Activated CD8-positive, alpha-beta T cell treated with anti-CD3 and anti-CD28 coated beads for 36 hours (primary cell): ENCODE measurements around the gene MMD. TPM values are rescaled to one million over a fixed set of nuclear protein-coding genes. Genes with fewer than 3 reads are reported as not detected.
A peak's percentile ranks its signal among the peaks of the same experiment; 100 is the strongest.
"Not testable (repeated sequence)": the region's sequence is repeated elsewhere in the genome, so short reads cannot be mapped to it uniquely, and the experiment has no call there.

Experiments used
- ATAC-seq: fragments of 200-7000 bp; cut with Tn5 transposase; one replicate; pipeline ENCODE4 v1.10.0; 2021; ENCODE audit warnings: mild to moderate bottlenecking, moderate library complexity
- CTCF ChIA-PET: fragments of 350-600 bp; sonication (Branson Sonifier 250); formaldehyde crosslinking; loops from one replicate; lab custom pipeline; 2021; ENCODE audit warnings: antibody characterized with exemption; lab: Charles Lee
- POLR2A ChIA-PET: fragments of 350-600 bp; sonication (Branson Sonifier 250); formaldehyde crosslinking; loops from one replicate; lab custom pipeline; 2021; ENCODE audit warnings: antibody characterized with exemption; lab: Charles Lee
- DNase-seq: peaks from one replicate; pipeline ENCODE4 v3.0.0-alpha.2; 2020
- H3K27ac Mint-ChIP-seq: one replicate; pipeline ENCODE4 v1.8.0; 2021; ENCODE audit warnings: mild to moderate bottlenecking, mixed read lengths
- H3K27me3 Mint-ChIP-seq: one replicate; pipeline ENCODE4 v1.8.0; 2021; ENCODE audit warnings: mixed read lengths
- H3K36me3 Mint-ChIP-seq: one replicate; pipeline ENCODE4 v1.8.0; 2021; ENCODE audit warnings: low read depth, mixed read lengths
- H3K4me1 Mint-ChIP-seq: one replicate; pipeline ENCODE4 v1.8.0; 2021; ENCODE audit warnings: low read depth, mixed read lengths
- H3K4me3 Mint-ChIP-seq: one replicate; pipeline ENCODE4 v1.8.0; 2021; ENCODE audit warnings: mild to moderate bottlenecking, moderate library complexity, mixed read lengths
- H3K9me3 Mint-ChIP-seq: one replicate; pipeline ENCODE4 v1.8.0; 2021; ENCODE audit warnings: mixed read lengths
- CTCF ChIP-seq: fragments of 200-600 bp; IDR thresholded peaks from one replicate; pipeline ENCODE4 v1.8.0; 2022; ENCODE audit warnings: antibody characterized with exemption, mild to moderate bottlenecking
- intact Hi-C: fragments of 100-400 bp; cut with micrococcal nuclease; formaldehyde crosslinking; loops from one replicate; pipeline ENCODE4 v1.10.0; 2022
- total RNA-seq, 2 experiments: library from RNA; stranded (reverse); gene quantifications; one replicate each; pipeline ENCODE4 v1.2.3, GENCODE V29; 2021

MMD gene
- total RNA-seq: 10 to 100 TPM; 27.0 to 39.3 TPM

- POLR2A ChIA-PET: interaction anchor here (0.5 to 1.6 kb wide), 6 partner anchors 10 to 471 kb away, joined by 3 to 5 read pairs (median 4); no protein-coding TSS in a partner anchor
Measured at GRCh38 chr17:55421179-55421934, at the start of gene MMD. MMD (minus strand) TSS chr17:55421835; CDS start chr17:55421695, 140 bp downstream.

GRCh38 chr17:55466671-55467070, 45.0 kb upstream of the MMD start:
- ChIA-PET CTCF (interaction anchor here (0.9 kb wide), 1 partner anchor 46 kb away, joined by 4 read pairs; no protein-coding TSS in a partner anchor), POLR2A (no interaction called here)
- Mint-ChIP-seq H3K9me3 (no peaks in the 10 kb centered on the region), H3K4me1 (peaks cover 9% of the 10 kb centered on the region), H3K27ac (no peak overlapping the region), H3K36me3 (no peaks in the 10 kb centered on the region), H3K27me3 (no peaks in the 10 kb centered on the region), H3K4me3 (no peak overlapping the region)
- intact Hi-C loops: no loop called here
- no peak for TF ChIP-seq CTCF
- ATAC-seq (no peak), DNase-seq (no peak)

More at GRCh38 chr17:55421179-55421934, at the start of gene MMD:
- intact Hi-C loops: no loop called here
- no peak for TF ChIP-seq CTCF
- peak; percentile 28 for DNase-seq
- peak; percentile 20 for ATAC-seq
- Mint-ChIP-seq H3K4me3 (peak within 1 kb of the TSS; percentile 91), H3K9me3 (no peaks in the 10 kb centered on the region), H3K27me3 (peaks cover 17% of the 10 kb centered on the region), H3K27ac (peak within 1 kb of the TSS; percentile 95), H3K4me1 (peaks cover 41% of the 10 kb centered on the region), H3K36me3 (peaks cover 33% of the 10 kb centered on the region)
- CTCF ChIA-PET: interaction anchor here (0.9 to 1.7 kb wide), 2 partner anchors 11 to 93 kb away, joined by 3 to 6 read pairs; no protein-coding TSS in a partner anchor

- H3K9me3 Mint-ChIP-seq, DNase-seq, H3K27ac Mint-ChIP-seq, H3K4me3 Mint-ChIP-seq, H3K4me1 Mint-ChIP-seq, ATAC-seq, H3K27me3 Mint-ChIP-seq, intact Hi-C loops, H3K36me3 Mint-ChIP-seq: not testable (repeated sequence)
- POLR2A ChIA-PET: interaction anchor here (0.6 kb wide), 1 partner anchor 19 kb away, joined by 3 read pairs; no protein-coding TSS in a partner anchor
- CTCF ChIA-PET: interaction anchor here (0.5 kb wide), 1 partner anchor 18 kb away, joined by 3 read pairs; no protein-coding TSS in a partner anchor
Measured at GRCh38 chr17:55465771-55466170, 44.1 kb upstream of the MMD start.

- TF ChIP-seq CTCF: no peak
- H3K4me1 Mint-ChIP-seq: peaks cover 16% of the 10 kb centered on the region
- no peaks in the 10 kb centered on the region for H3K9me3 Mint-ChIP-seq
- peak; percentile 10 for DNase-seq
- POLR2A ChIA-PET: no interaction called here
- H3K4me3 Mint-ChIP-seq: no peak overlapping the region
- CTCF ChIA-PET: no interaction called here
- H3K27ac Mint-ChIP-seq: no peak overlapping the region
- ATAC-seq: peak; percentile 43
- intact Hi-C loops: no loop called here
- H3K36me3 Mint-ChIP-seq: no peaks in the 10 kb centered on the region
- no peaks in the 10 kb centered on the region for H3K27me3 Mint-ChIP-seq
Measured at GRCh38 chr17:55463600-55463999, 42.0 kb upstream of the MMD start.

- no peaks in the 10 kb centered on the region for H3K36me3 Mint-ChIP-seq
- DNase-seq (no peak), ATAC-seq (no peak)
- no peaks in the 10 kb centered on the region for H3K9me3 Mint-ChIP-seq
- intact Hi-C loops: no loop called here
- POLR2A ChIA-PET: no interaction called here
- no peak overlapping the region for H3K4me3 Mint-ChIP-seq
- H3K27ac Mint-ChIP-seq: no peak overlapping the region
- TF ChIP-seq CTCF: no peak
- H3K4me1 Mint-ChIP-seq: peaks cover 19% of the 10 kb centered on the region
- CTCF ChIA-PET: no interaction called here
- H3K27me3 Mint-ChIP-seq: no peaks in the 10 kb centered on the region
Measured at GRCh38 chr17:55462711-55463110, 41.1 kb upstream of the MMD start.
